IMR-90 (cell line): ENCODE results near the gene FGF9. TPM values are rescaled to one million over a fixed set of nuclear protein-coding genes. Genes with fewer than 3 reads are reported as not detected.

ENCODE experiments used
- ATAC-seq: fragments of 200-7000 bp; cut with Tn5 transposase; 2 replicates; pipeline ENCODE4 v1.9.1; 2020; ENCODE audit warnings: low read depth, mild to moderate bottlenecking, moderate library complexity
- BruUV-seq: library from RNA; stranded (reverse); fragments of 400-500 nt; replicated peaks from 2 replicates; lab custom pipeline; 2021; lab: Mats Ljungman, UMichigan
- CTCF ChIA-PET: fragments of 300-600 bp; formaldehyde crosslinking; extraction: SDS; loops from one replicate; lab custom pipeline; 2021; ENCODE audit warnings: antibody characterized with exemption; lab: Yijun Ruan, JAX
- POLR2A ChIA-PET: fragments of 300-600 bp; sonication (Branson Sonifier 250); formaldehyde crosslinking; loops from one replicate; lab custom pipeline; 2022; ENCODE audit warnings: antibody characterized with exemption; ENCODE audit not compliant: unreplicated experiment; lab: Charles Lee
- DNase-seq: peaks from one replicate; pipeline ENCODE4 v3.0.0; 2013
- H2AFZ ChIP-seq: replicated peaks from 2 replicates; pipeline ENCODE3; 2013; ENCODE audit warnings: low read length, mild to moderate bottlenecking; ENCODE audit not compliant: poor library complexity
- H2AK5ac ChIP-seq: 2 replicates; pipeline ENCODE4 v1.6.1; 2013; ENCODE audit warnings: low read depth, low read length, inconsistent platforms
- H2AK9ac ChIP-seq: replicated peaks from 2 replicates; pipeline ENCODE3; 2013; ENCODE audit warnings: mild to moderate bottlenecking, low read depth, low read length, moderate library complexity; ENCODE audit not compliant: poor library complexity
- H2BK120ac ChIP-seq: 2 replicates; pipeline ENCODE4 v1.6.1; 2013; ENCODE audit warnings: low read depth, low read length, inconsistent platforms
- H2BK15ac ChIP-seq: 3 replicates; pipeline ENCODE4 v1.6.1; 2013; ENCODE audit warnings: low read depth, low read length, inconsistent platforms
- H2BK20ac ChIP-seq: 2 replicates; pipeline ENCODE4 v1.6.1; 2013; ENCODE audit warnings: low read depth, mild to moderate bottlenecking, inconsistent platforms, low read length, moderate library complexity
- H2BK5ac ChIP-seq: 2 replicates; pipeline ENCODE4 v1.6.1; 2013; ENCODE audit warnings: mild to moderate bottlenecking, low read depth, low read length, inconsistent platforms; ENCODE audit not compliant: poor library complexity, severe bottlenecking
- H3K14ac ChIP-seq: replicated peaks from 2 replicates; pipeline ENCODE4 v1.6.1; 2013; ENCODE audit warnings: low read depth, low read length, inconsistent platforms
- H3K18ac ChIP-seq: 2 replicates; pipeline ENCODE4 v1.6.1; 2013; ENCODE audit warnings: low read depth, low read length, control low read depth
- H3K23ac ChIP-seq: 2 replicates; pipeline ENCODE4 v1.6.1; 2013; ENCODE audit warnings: low read depth, low read length, inconsistent platforms
- H3K27ac ChIP-seq: 2 replicates; pipeline ENCODE4 v1.5.1; 2013; ENCODE audit warnings: mild to moderate bottlenecking, control low read depth, low read length; ENCODE audit not compliant: insufficient read depth
- H3K27me3 ChIP-seq: 2 replicates; pipeline ENCODE4 v1.6.1; 2013; ENCODE audit warnings: low read length; ENCODE audit not compliant: control insufficient read depth, insufficient read depth
- H3K36me3 ChIP-seq: 2 replicates; pipeline ENCODE4 v1.6.1; 2013; ENCODE audit warnings: low read length, mixed read lengths; ENCODE audit not compliant: control insufficient read depth, insufficient read depth
- H3K4ac ChIP-seq: 2 replicates; pipeline ENCODE4 v1.6.1; 2013; ENCODE audit warnings: low read depth, low read length, inconsistent platforms
- H3K4me1 ChIP-seq: 2 replicates; pipeline ENCODE4 v1.6.1; 2013; ENCODE audit warnings: low read length, mixed read lengths; ENCODE audit not compliant: control insufficient read depth, insufficient read depth
- H3K4me2 ChIP-seq: 2 replicates; pipeline ENCODE4 v1.6.1; 2013; ENCODE audit warnings: low read depth, mild to moderate bottlenecking, control low read depth, low read length, moderate library complexity
- H3K4me3 ChIP-seq: 2 replicates; pipeline ENCODE4 v1.5.1; 2013; ENCODE audit warnings: low read depth, mild to moderate bottlenecking, control low read depth, low read length, moderate library complexity; ENCODE audit not compliant: insufficient read depth
- H3K56ac ChIP-seq: 2 replicates; pipeline ENCODE4 v1.6.1; 2013; ENCODE audit warnings: low read length, inconsistent platforms; ENCODE audit not compliant: insufficient read depth; ENCODE audit errors: extremely low read depth
- H3K79me1 ChIP-seq, 2 experiments: 2 replicates each; pipeline ENCODE4 v1.6.1; 2013; ENCODE audit warnings: low read length in 2 of 2, inconsistent platforms in 1 of 2, low read depth in 1 of 2
- H3K9ac ChIP-seq: 2 replicates; pipeline ENCODE4 v1.6.1; 2013; ENCODE audit warnings: low read depth, low read length, control low read depth
- H3K9me1 ChIP-seq: 2 replicates; pipeline ENCODE4 v1.6.1; 2013; ENCODE audit warnings: low read length, inconsistent platforms; ENCODE audit not compliant: insufficient read depth
- H3K9me3 ChIP-seq: 2 replicates; pipeline ENCODE4 v1.6.1; 2013; ENCODE audit warnings: low read length; ENCODE audit not compliant: control insufficient read depth, insufficient read depth
- H4K20me1 ChIP-seq: 2 replicates; pipeline ENCODE4 v1.6.1; 2013; ENCODE audit warnings: low read length, inconsistent platforms; ENCODE audit not compliant: insufficient read depth
- H4K5ac ChIP-seq: 2 replicates; pipeline ENCODE4 v1.6.1; 2013; ENCODE audit warnings: mild to moderate bottlenecking, low read depth, low read length, control low read depth
- H4K8ac ChIP-seq, 2 experiments: 2 replicates each; pipeline ENCODE4 v1.6.1; 2013; ENCODE audit warnings: low read depth in 2 of 2, low read length in 2 of 2, control low read depth in 1 of 2, inconsistent platforms in 1 of 2
- H4K91ac ChIP-seq: 2 replicates; pipeline ENCODE4 v1.6.1; 2013; ENCODE audit warnings: low read depth, low read length, inconsistent platforms; ENCODE audit not compliant: insufficient read depth
- BHLHE40 ChIP-seq: fragments of 150-350 bp; IDR thresholded peaks from 2 replicates; pipeline ENCODE4 v1.6.1; 2016; ENCODE audit warnings: mild to moderate bottlenecking, low read depth, low read length
- CEBPB ChIP-seq: IDR thresholded peaks from 2 replicates; pipeline ENCODE4 v1.6.1; 2012; ENCODE audit warnings: low read depth, low read length, improper control_type of control experiment
- CHD1 ChIP-seq: IDR thresholded peaks from 2 replicates; pipeline ENCODE4 v1.6.1; 2012; ENCODE audit warnings: low read depth, low read length, improper control_type of control experiment
- ELK1 ChIP-seq: fragments of 150-350 bp; IDR thresholded peaks from 2 replicates; pipeline ENCODE4 v1.6.1; 2016; ENCODE audit warnings: low read depth, mild to moderate bottlenecking, low read length, moderate library complexity, borderline replicate concordance
- FOS ChIP-seq: fragments of 150-350 bp; IDR thresholded peaks from 2 replicates; pipeline ENCODE4 v1.6.1; 2016; ENCODE audit warnings: low read depth, low read length
- MAFK ChIP-seq: IDR thresholded peaks from 2 replicates; pipeline ENCODE4 v1.6.1; 2012; ENCODE audit warnings: low read depth, low read length, improper control_type of control experiment
- MAZ ChIP-seq: IDR thresholded peaks from 2 replicates; pipeline ENCODE4 v1.6.1; 2012; ENCODE audit warnings: low read depth, mild to moderate bottlenecking, low read length, improper control_type of control experiment, moderate library complexity, borderline replicate concordance
- MXI1 ChIP-seq: IDR thresholded peaks from 2 replicates; pipeline ENCODE4 v1.6.1; 2012; ENCODE audit warnings: low read depth, mild to moderate bottlenecking, low read length, moderate library complexity, borderline replicate concordance
- NFE2L2 ChIP-seq: fragments of 150-350 bp; IDR thresholded peaks from 2 replicates; pipeline ENCODE4 v1.6.1; 2016; ENCODE audit warnings: low read depth, mild to moderate bottlenecking, low read length
- POLR2A ChIP-seq: IDR thresholded peaks from 2 replicates; pipeline ENCODE4 v1.6.1; 2012; ENCODE audit warnings: mild to moderate bottlenecking, low read depth, low read length
- RAD21 ChIP-seq: IDR thresholded peaks from 2 replicates; pipeline ENCODE4 v1.6.1; 2012; ENCODE audit warnings: low read length, improper control_type of control experiment
- RFX5 ChIP-seq: IDR thresholded peaks from 2 replicates; pipeline ENCODE4 v1.8.0; 2012; ENCODE audit warnings: low read depth, mild to moderate bottlenecking, low read length, moderate library complexity
- SMC3 ChIP-seq: fragments of 150-350 bp; IDR thresholded peaks from 2 replicates; pipeline ENCODE4 v1.6.1; 2016; ENCODE audit warnings: low read depth, mild to moderate bottlenecking, antibody characterized with exemption, low read length, moderate library complexity
- WGBS, 2 experiments: methylation state at CpG; one replicate each; pipeline versions ENCODE4 v1.1.5 to v1.1.7; 2013; ENCODE audit warnings: missing lambda C conversion rate in 2 of 2; ENCODE audit not compliant: insufficient read length in 1 of 2; ENCODE audit errors: extremely low coverage in 2 of 2; 5-methylcytosine and 5-hydroxymethylcytosine counted together
- dilution Hi-C: fragments of 300-500 bp; cut with HindIII; formaldehyde crosslinking; loops from one replicate; pipeline ENCODE4 v1.14.3; 2018; ENCODE audit warnings: low sequenced_read_pairs; ENCODE audit not compliant: unreplicated experiment
- in situ Hi-C: fragments of 300-500 bp; cut with MboI; formaldehyde crosslinking; loops from 3 replicates; pipeline ENCODE4 v1.14.3; 2019; ENCODE audit warnings: low sequenced_read_pairs, inconsistent platforms, mixed read lengths
- intact Hi-C: fragments of 100-400 bp; cut with micrococcal nuclease; formaldehyde crosslinking; loops from 2 replicates; pipeline ENCODE4 v1.10.0; 2022
- polyA plus RNA-seq, 3 experiments: library from polyadenylated mRNA; depleted of rRNA; stranded (reverse); fragments of >200 nt; gene quantifications; 2 replicates each; pipeline ENCODE4 v1.2.3, GENCODE V29; 2012; ENCODE audit warnings: low replicate concordance in 1 of 3
- total RNA-seq: library from RNA; depleted of rRNA; stranded (reverse); fragments of >200 nt; gene quantifications from 2 replicates; pipeline ENCODE4 v1.2.3, GENCODE V29; 2012
- TF ChIP-seq, protein P1 (sequence below): fragments of 150-350 bp; IDR thresholded peaks from 2 replicates; pipeline ENCODE4 v1.6.1; 2017; ENCODE audit warnings: mild to moderate bottlenecking, antibody characterized with exemption, low read length, low read depth
- TF ChIP-seq, protein P2 (sequence below): conservative IDR thresholded peaks from 2 replicates; pipeline ENCODE4 v1.5.1; 2012; ENCODE audit warnings: mild to moderate bottlenecking, low read depth, low read length, improper control_type of control experiment

The FGF9 gene
- total and polyA plus RNA-seq, 2 of the 4 experiments (the other 2 are of a cell fraction): under 0.01 to 0.05 TPM

GRCh38 chr13:21698817-21699679, 28.2 kb downstream of the FGF9 start:
- no peak overlapping the region for H3K4me3 ChIP-seq
- H3K9me1 ChIP-seq: no peaks in the 10 kb centered on the region; the same call in 1 of the 2 replicates
- no peaks in the 10 kb centered on the region for H3K79me1 ChIP-seq
- no peak overlapping the region for H2AK5ac ChIP-seq
- H2BK20ac ChIP-seq: no peak overlapping the region
- H2BK120ac ChIP-seq: no peak overlapping the region
- BruUV-seq: no TSS peak
- ChIA-PET POLR2A (no interaction called here), CTCF (interaction anchor here (0.6 kb wide), 1 partner anchor 173 kb away, joined by 3 read pairs; no protein-coding TSS in a partner anchor)
- no peak for DNase-seq
- no peaks in the 10 kb centered on the region; the same call in 1 of the 2 replicates for H3K4me1 ChIP-seq
- no peak overlapping the region for H2AK9ac ChIP-seq
- no peak overlapping the region for H2BK15ac ChIP-seq
- no peaks in the 10 kb centered on the region for H3K9me3 ChIP-seq
- H3K36me3 ChIP-seq: 0 out of 2 replicates have a peak, but pooled peaks cover 1% of the 10 kb centered on the region
- peaks cover 4% of the 10 kb centered on the region; the same call in 1 of the 2 replicates for H3K27me3 ChIP-seq
- no peak overlapping the region for H3K23ac ChIP-seq
- H2BK5ac ChIP-seq: no peak overlapping the region
- no peak overlapping the region for H3K56ac ChIP-seq
- no peak overlapping the region for H3K4ac ChIP-seq
- dilution Hi-C loops (no loop called here), in situ Hi-C loops (no loop called here), intact Hi-C loops (no loop called here)
- H4K5ac ChIP-seq: no peak overlapping the region
- H4K91ac ChIP-seq: no peak overlapping the region
- H2AFZ ChIP-seq: peak overlapping the region; percentile 45
- H4K20me1 ChIP-seq: no peaks in the 10 kb centered on the region; the same call in 1 of the 2 replicates
- ATAC-seq: no peak
- no CpG with 5 or more reads among the region's 5 CpGs for WGBS, 2 experiments
- H3K9ac ChIP-seq: no peak overlapping the region
- no peak overlapping the region for H3K18ac ChIP-seq
- no peak overlapping the region for H3K27ac ChIP-seq
- H3K4me2 ChIP-seq: no peak overlapping the region
- no peak overlapping the region for H3K14ac ChIP-seq
- no peak overlapping the region for H4K8ac ChIP-seq
- TF ChIP-seq MAZ: no peak
- TF ChIP-seq, protein P1, sequence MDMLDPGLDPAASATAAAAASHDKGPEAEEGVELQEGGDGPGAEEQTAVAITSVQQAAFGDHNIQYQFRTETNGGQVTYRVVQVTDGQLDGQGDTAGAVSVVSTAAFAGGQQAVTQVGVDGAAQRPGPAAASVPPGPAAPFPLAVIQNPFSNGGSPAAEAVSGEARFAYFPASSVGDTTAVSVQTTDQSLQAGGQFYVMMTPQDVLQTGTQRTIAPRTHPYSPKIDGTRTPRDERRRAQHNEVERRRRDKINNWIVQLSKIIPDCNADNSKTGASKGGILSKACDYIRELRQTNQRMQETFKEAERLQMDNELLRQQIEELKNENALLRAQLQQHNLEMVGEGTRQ: no peak
- no peak for TF ChIP-seq NFE2L2
- no peak for TF ChIP-seq BHLHE40
- TF ChIP-seq RAD21: no peak
- no peak for TF ChIP-seq RFX5
- TF ChIP-seq FOS: no peak
- TF ChIP-seq CEBPB: no peak
- no peak for TF ChIP-seq ELK1
- no peak for TF ChIP-seq CHD1
- no peak for TF ChIP-seq SMC3
- no peak for TF ChIP-seq MAFK
- TF ChIP-seq, protein P2, sequence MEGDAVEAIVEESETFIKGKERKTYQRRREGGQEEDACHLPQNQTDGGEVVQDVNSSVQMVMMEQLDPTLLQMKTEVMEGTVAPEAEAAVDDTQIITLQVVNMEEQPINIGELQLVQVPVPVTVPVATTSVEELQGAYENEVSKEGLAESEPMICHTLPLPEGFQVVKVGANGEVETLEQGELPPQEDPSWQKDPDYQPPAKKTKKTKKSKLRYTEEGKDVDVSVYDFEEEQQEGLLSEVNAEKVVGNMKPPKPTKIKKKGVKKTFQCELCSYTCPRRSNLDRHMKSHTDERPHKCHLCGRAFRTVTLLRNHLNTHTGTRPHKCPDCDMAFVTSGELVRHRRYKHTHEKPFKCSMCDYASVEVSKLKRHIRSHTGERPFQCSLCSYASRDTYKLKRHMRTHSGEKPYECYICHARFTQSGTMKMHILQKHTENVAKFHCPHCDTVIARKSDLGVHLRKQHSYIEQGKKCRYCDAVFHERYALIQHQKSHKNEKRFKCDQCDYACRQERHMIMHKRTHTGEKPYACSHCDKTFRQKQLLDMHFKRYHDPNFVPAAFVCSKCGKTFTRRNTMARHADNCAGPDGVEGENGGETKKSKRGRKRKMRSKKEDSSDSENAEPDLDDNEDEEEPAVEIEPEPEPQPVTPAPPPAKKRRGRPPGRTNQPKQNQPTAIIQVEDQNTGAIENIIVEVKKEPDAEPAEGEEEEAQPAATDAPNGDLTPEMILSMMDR: no peak
- TF ChIP-seq POLR2A: no peak
- TF ChIP-seq MXI1: no peak
